ENCODE measurements around the gene OLFML2A.

OLFML2A gene

DNA sequence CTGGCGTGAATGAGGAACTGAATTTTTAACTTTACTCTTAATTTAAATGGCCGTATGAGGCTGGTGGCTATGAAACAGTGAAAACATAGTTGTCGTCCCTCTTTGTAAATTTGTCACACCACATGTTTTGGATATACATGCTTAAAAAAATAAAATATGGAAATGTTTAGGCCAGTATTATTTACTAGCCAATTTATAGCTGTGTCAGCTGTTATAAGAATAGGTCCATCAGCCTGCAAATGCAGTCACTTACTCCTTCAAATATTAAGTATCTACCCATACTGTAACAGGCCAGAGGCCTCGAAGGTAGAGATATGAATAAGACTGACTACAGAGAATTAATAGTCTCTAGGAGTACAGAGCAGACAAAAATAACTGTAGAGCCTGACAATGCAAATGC, 35.8 kb upstream of the OLFML2A start:
- ChIA-PET POLR2A (no interaction called here), CTCF (no interaction called here)
- DNase-seq (ENCODE audit: extremely low spot score), result no peak
- TF ChIP-seq, protein P1, sequence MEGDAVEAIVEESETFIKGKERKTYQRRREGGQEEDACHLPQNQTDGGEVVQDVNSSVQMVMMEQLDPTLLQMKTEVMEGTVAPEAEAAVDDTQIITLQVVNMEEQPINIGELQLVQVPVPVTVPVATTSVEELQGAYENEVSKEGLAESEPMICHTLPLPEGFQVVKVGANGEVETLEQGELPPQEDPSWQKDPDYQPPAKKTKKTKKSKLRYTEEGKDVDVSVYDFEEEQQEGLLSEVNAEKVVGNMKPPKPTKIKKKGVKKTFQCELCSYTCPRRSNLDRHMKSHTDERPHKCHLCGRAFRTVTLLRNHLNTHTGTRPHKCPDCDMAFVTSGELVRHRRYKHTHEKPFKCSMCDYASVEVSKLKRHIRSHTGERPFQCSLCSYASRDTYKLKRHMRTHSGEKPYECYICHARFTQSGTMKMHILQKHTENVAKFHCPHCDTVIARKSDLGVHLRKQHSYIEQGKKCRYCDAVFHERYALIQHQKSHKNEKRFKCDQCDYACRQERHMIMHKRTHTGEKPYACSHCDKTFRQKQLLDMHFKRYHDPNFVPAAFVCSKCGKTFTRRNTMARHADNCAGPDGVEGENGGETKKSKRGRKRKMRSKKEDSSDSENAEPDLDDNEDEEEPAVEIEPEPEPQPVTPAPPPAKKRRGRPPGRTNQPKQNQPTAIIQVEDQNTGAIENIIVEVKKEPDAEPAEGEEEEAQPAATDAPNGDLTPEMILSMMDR (IDR thresholded peaks at IDR 0.05; ENCODE audit: control extremely low read depth, extremely low read depth, low read depth, missing control alignments), result no peak

DNA sequence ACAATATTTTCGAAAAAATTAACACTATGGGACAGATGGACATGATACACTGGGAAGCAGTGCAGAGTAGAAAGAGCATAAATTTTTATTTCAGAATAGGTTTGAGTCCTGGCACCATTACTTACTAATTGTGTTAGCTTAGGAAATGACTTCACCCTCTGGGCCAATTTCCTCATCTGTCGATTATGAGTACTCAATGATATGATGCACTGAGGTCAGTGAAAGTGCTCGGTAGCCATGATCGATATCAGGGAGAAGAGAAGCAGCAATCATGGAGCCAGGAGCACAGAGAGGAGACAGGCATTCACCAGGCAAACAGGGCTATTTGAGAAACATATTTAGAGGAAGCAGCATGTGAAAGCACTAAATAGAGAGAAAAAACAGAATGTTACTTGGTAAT, 35.3 kb upstream of the OLFML2A start:
- CTCF ChIA-PET, result interaction anchor here (1.5 kb wide), 1 partner anchor 30 kb away, joined by 3 read pairs; the partner anchor contains the start of gene NR6A1
- POLR2A ChIA-PET, result no interaction called here
- TF ChIP-seq, protein P1 (IDR thresholded peaks at IDR 0.05; ENCODE audit: control extremely low read depth, extremely low read depth, low read depth, missing control alignments), result no peak

DNA sequence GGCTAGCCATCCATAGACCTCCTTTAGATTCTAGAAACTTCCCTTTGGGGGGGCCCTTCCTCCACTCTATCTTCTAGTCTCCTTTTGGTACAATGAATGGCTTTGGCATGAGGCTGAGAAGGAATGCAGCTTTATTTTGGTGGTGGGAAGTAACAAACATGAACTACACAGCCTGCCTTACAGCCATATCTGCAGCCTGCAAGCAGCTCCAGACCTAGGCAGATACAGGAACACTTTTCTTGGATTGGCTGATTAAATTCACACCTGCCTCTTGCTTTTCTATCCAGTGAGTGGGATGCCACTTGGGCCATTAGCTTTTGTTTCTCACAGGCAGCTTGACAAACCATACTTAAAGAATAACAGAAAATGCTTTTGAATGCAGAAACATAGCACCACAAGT, 34.0 kb upstream of the OLFML2A start:
- POLR2A ChIA-PET, result no interaction called here
- DNase-seq (ENCODE audit: extremely low spot score), result no peak
- TF ChIP-seq, protein P1 (IDR thresholded peaks at IDR 0.05; ENCODE audit: control extremely low read depth, extremely low read depth, low read depth, missing control alignments), result no peak
- CTCF ChIA-PET, result interaction anchor here (0.7 to 3.1 kb wide), 12 partner anchors 9 to 127 kb away, joined by 3 to 16 read pairs (median 4); partner anchors contain the start of gene NR6A1

More for the DNA sequence above, 35.3 kb upstream of the OLFML2A start:
- no peak for DNase-seq (ENCODE audit: extremely low spot score)

DNA sequence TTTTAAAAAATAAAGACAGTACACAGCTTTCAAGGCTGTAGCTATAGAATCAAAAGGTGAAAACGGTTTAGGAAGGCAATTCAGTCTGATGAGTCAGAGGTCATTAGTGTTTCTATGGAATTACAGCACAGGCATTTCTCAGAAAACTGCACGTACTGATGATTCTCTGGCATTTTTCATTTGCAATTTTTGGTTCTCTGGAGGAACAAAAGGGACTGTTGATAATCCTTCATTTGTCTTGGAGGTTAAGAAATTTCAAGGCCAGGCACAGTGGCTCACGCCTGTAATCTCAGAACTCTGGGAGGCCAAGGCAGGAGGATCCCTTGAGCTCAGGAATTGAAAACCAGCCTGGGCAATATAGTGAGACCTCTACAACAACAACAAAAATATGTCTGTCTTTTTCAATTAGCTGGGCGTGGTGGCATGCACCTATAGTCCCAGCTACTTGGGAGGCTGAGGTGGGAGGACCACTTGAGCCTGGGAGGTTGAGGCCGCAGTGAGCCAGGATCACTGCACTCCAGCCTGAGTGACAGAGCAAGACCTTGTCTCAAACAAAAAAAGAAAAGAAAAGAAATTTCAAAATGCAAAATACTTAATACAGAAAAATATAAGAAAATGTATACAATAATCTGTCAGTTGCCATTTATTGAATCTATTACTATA, 33.1 kb upstream of the OLFML2A start:
- CTCF ChIA-PET, result interaction anchor here (0.7 to 3.1 kb wide), 10 partner anchors 8 to 128 kb away, joined by 3 to 16 read pairs (median 4); no protein-coding TSS in a partner anchor
- POLR2A ChIA-PET, result no interaction called here
- DNase-seq (ENCODE audit: extremely low spot score), result no peak
- TF ChIP-seq, protein P1 (IDR thresholded peaks at IDR 0.05; ENCODE audit: control extremely low read depth, extremely low read depth, low read depth, missing control alignments), result no peak

DNA sequence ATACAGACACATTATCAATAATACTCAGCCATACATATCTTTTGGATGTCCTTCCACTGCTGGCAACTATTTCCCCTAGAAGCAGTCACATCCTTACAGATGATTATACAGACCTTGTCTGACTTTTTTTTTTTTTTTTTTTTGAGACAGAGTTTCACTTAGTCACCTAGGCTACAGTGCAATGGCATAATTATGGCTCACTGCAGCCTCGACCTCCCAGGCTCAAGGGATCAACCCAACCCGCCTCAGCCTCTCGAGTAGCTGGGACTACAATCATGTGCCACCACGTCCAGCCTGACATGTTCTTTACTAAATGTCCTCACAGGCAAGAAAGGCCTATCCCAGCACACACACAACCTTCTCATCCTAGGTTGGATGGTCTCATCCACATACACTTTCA, 29.9 kb upstream of the OLFML2A start:
- POLR2A ChIA-PET, result interaction anchor here (0.7 kb wide), 1 partner anchor 9 kb away, joined by 8 read pairs; no protein-coding TSS in a partner anchor
- TF ChIP-seq, protein P1 (IDR thresholded peaks at IDR 0.05; ENCODE audit: control extremely low read depth, extremely low read depth, low read depth, missing control alignments), result no peak
- no peak for DNase-seq (ENCODE audit: extremely low spot score)
- CTCF ChIA-PET, result no interaction called here

DNA sequence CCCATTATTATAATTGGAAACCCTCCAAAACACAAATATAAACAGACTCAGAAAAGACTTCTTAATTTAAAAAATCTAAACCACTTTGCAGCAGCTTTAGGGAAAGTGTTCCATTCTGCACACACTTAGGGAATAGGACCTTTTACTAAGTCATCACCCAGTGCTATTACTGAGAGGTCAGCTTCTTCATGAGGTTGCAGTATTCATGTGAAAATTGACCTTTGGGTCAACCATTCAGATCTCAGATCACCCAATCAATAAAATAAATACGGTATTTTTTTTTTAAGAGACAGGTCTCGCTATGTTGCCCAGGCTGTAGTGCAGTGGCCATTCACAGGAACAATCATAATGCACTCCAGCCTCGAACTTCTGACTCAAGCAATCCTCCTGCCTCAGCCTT, 27.6 kb upstream of the OLFML2A start:
- no peak for DNase-seq (ENCODE audit: extremely low spot score)
- ChIA-PET CTCF (interaction anchor here (1.0 to 5.1 kb wide), 3 partner anchors 10 to 37 kb away, joined by 3 to 45 read pairs (median 5); no protein-coding TSS in a partner anchor), POLR2A (no interaction called here)
- TF ChIP-seq, protein P1 (IDR thresholded peaks at IDR 0.05; ENCODE audit: control extremely low read depth, extremely low read depth, low read depth, missing control alignments), result no peak

Measured in GM10248 (cell line).